Measurements from ENCODE around the gene BST1. TPM values are rescaled to one million over a fixed set of nuclear protein-coding genes. Genes with fewer than 3 reads are reported as not detected.

Gene BST1
- total and polyA plus RNA-seq, 2 donors (not counting 1 experiment from before 2014, with no cell fraction given), result 15.7 to 48.8 TPM

- Histone ChIP-seq H3K36me3 (ENCODE audit: control insufficient read depth, insufficient read depth, low read length) (peaks cover 1% of the 10 kb centered on the region), H2AFZ (ENCODE audit: low read length) (no peak overlapping the region), H3K9me3 (ENCODE audit: control insufficient read depth, insufficient read depth, low read depth, low read length) (no peaks in the 10 kb centered on the region), H3K4me1 (ENCODE audit: control insufficient read depth, extremely low read depth, insufficient read depth, low read length) (peaks cover 14% of the 10 kb centered on the region), H3K27me3 (ENCODE audit: control insufficient read depth, insufficient read depth, low read length) (no peaks in the 10 kb centered on the region), H4K20me1 (ENCODE audit: control insufficient read depth, extremely low read depth, insufficient read depth, low read length) (no peaks in the 10 kb centered on the region), H3K79me2 (ENCODE audit: control insufficient read depth, insufficient read depth, low read length) (no peaks in the 10 kb centered on the region), H3K27ac (ENCODE audit: insufficient read depth, low read length) (no peak overlapping the region), H3K9ac (ENCODE audit: insufficient read depth, low read length) (no peak overlapping the region), H3K4me3 (replicated peaks in 1 of 4; ENCODE audit: control extremely low read depth in 1 of 4, insufficient read depth in 1 of 4, low read depth in 3 of 4, low read length in 4 of 4) (no peak overlapping the region), H3K4me2 (ENCODE audit: extremely low read depth, insufficient read depth, low read length) (no peak overlapping the region)
- no peak for TF ChIP-seq CTCF (conservative IDR thresholded peaks at IDR 0.05 in 1 of 2, IDR thresholded peaks at IDR 0.05 in 1 of 2; ENCODE audit: low read depth in 1 of 2, low read length in 2 of 2)
- no peak for TF ChIP-seq EZH2 (IDR thresholded peaks at IDR 0.05; ENCODE audit: low read length, missing control alignments)
- peak in 1 of 2 donors; percentile 74 for DNase-seq (ENCODE audit: low read depth in 2 of 2)
These were observed 11.3 kb downstream of the BST1 start for GRCh38 chr4:15714141-15714540.

- H3K36me3 ChIP-seq (ENCODE audit: control insufficient read depth, insufficient read depth, low read length), result peaks cover 2% of the 10 kb centered on the region
- H2AFZ ChIP-seq (ENCODE audit: low read length), result no peak overlapping the region
- no peak overlapping the region for H3K27ac ChIP-seq (ENCODE audit: insufficient read depth, low read length)
- peaks cover 14% of the 10 kb centered on the region for H3K4me1 ChIP-seq (ENCODE audit: control insufficient read depth, extremely low read depth, insufficient read depth, low read length)
- H3K27me3 ChIP-seq (ENCODE audit: control insufficient read depth, insufficient read depth, low read length), result no peaks in the 10 kb centered on the region
- H3K9me3 ChIP-seq (ENCODE audit: control insufficient read depth, insufficient read depth, low read depth, low read length), result no peaks in the 10 kb centered on the region
- no peaks in the 10 kb centered on the region for H4K20me1 ChIP-seq (ENCODE audit: control insufficient read depth, extremely low read depth, insufficient read depth, low read length)
- H3K79me2 ChIP-seq (ENCODE audit: control insufficient read depth, insufficient read depth, low read length), result no peaks in the 10 kb centered on the region
- H3K4me3 ChIP-seq (replicated peaks in 1 of 4; ENCODE audit: control extremely low read depth in 1 of 4, insufficient read depth in 1 of 4, low read depth in 3 of 4, low read length in 4 of 4), result no peak overlapping the region
- no peak for TF ChIP-seq CTCF (conservative IDR thresholded peaks at IDR 0.05 in 1 of 2, IDR thresholded peaks at IDR 0.05 in 1 of 2; ENCODE audit: low read depth in 1 of 2, low read length in 2 of 2)
- no peak for TF ChIP-seq EZH2 (IDR thresholded peaks at IDR 0.05; ENCODE audit: low read length, missing control alignments)
- H3K4me2 ChIP-seq (ENCODE audit: extremely low read depth, insufficient read depth, low read length), result no peak overlapping the region
- peak; percentile 61 to 80 for DNase-seq (ENCODE audit: low read depth in 2 of 2)
- no peak overlapping the region for H3K9ac ChIP-seq (ENCODE audit: insufficient read depth, low read length)
These were observed 12.0 kb downstream of the BST1 start for GRCh38 chr4:15714646-15715435.

- H3K27me3 ChIP-seq (ENCODE audit: control insufficient read depth, insufficient read depth, low read length), result no peaks in the 10 kb centered on the region
- no peak overlapping the region for H3K4me2 ChIP-seq (ENCODE audit: extremely low read depth, insufficient read depth, low read length)
- no peaks in the 10 kb centered on the region for H3K9me3 ChIP-seq (ENCODE audit: control insufficient read depth, insufficient read depth, low read depth, low read length)
- no peak overlapping the region for H2AFZ ChIP-seq (ENCODE audit: low read length)
- no peak overlapping the region for H3K27ac ChIP-seq (ENCODE audit: insufficient read depth, low read length)
- TF ChIP-seq CTCF (conservative IDR thresholded peaks at IDR 0.05 in 1 of 2, IDR thresholded peaks at IDR 0.05 in 1 of 2; ENCODE audit: low read depth in 1 of 2, low read length in 2 of 2) (no peak), EZH2 (IDR thresholded peaks at IDR 0.05; ENCODE audit: low read length, missing control alignments) (no peak)
- H3K79me2 ChIP-seq (ENCODE audit: control insufficient read depth, insufficient read depth, low read length), result no peaks in the 10 kb centered on the region
- H3K36me3 ChIP-seq (ENCODE audit: control insufficient read depth, insufficient read depth, low read length), result peaks cover 2% of the 10 kb centered on the region
- H3K4me1 ChIP-seq (ENCODE audit: control insufficient read depth, extremely low read depth, insufficient read depth, low read length), result peaks cover 14% of the 10 kb centered on the region
- H3K4me3 ChIP-seq (replicated peaks in 1 of 4; ENCODE audit: control extremely low read depth in 1 of 4, insufficient read depth in 1 of 4, low read depth in 3 of 4, low read length in 4 of 4), result no peak overlapping the region
- no peak for DNase-seq (ENCODE audit: low read depth in 2 of 2)
- H4K20me1 ChIP-seq (ENCODE audit: control insufficient read depth, extremely low read depth, insufficient read depth, low read length), result no peaks in the 10 kb centered on the region
- H3K9ac ChIP-seq (ENCODE audit: insufficient read depth, low read length), result no peak overlapping the region
These were observed 13.2 kb downstream of the BST1 start for GRCh38 chr4:15716115-15716514.
